Neutrophil (primary cell): Measurements from ENCODE around the gene EIF4A3.

ENCODE experiments used
- H3K27ac ChIP-seq: fragments of 200-600 bp; sonication (generic); 2 replicates; pipeline ENCODE4 v1.5.1; 2016; ENCODE audit warnings: mild to moderate bottlenecking, moderate library complexity
- H3K27me3 ChIP-seq: fragments of 200-600 bp; sonication (generic); 2 replicates; pipeline ENCODE4 v1.6.0; 2016; ENCODE audit warnings: mild to moderate bottlenecking
- H3K36me3 ChIP-seq: fragments of 200-600 bp; sonication (generic); 2 replicates; pipeline ENCODE4 v1.5.1; 2017
- H3K4me1 ChIP-seq, 2 experiments: fragments of 200-600 bp in 1 of 2; sonication (generic) in 1 of 2; 1 replicate in 1 of 2; 2 replicates in 1 of 2; pipeline versions ENCODE4 v1.5.1 to v1.6.1; 2013 to 2016; ENCODE audit warnings: low read depth in 1 of 2, low read length in 1 of 2, mild to moderate bottlenecking in 1 of 2, moderate library complexity in 1 of 2; ENCODE audit not compliant: control insufficient read depth in 1 of 2, insufficient read depth in 1 of 2
- H3K4me3 ChIP-seq, 2 experiments: fragments of 200-600 bp in 1 of 2; sonication (generic) in 1 of 2; 1 replicate in 1 of 2; 2 replicates in 1 of 2; pipeline ENCODE4 v1.5.1; 2013 to 2016; ENCODE audit warnings: low read depth in 1 of 2, low read length in 1 of 2, mild to moderate bottlenecking in 1 of 2, moderate library complexity in 1 of 2
- H3K9me3 ChIP-seq: fragments of 200-600 bp; sonication (generic); 2 replicates; pipeline ENCODE4 v1.5.1; 2016
- TF ChIP-seq, protein P1 (sequence below): fragments of 200-600 bp; sonication (generic); IDR thresholded peaks from 2 replicates; pipeline ENCODE4 v1.5.1; 2016; ENCODE audit warnings: antibody characterized with exemption

The EIF4A3 gene

GRCh38 chr17:80123791-80124190 is 23.1 kb downstream of the EIF4A3 start:
- Histone ChIP-seq H3K27ac (no peak overlapping the region), H3K27me3 (peaks cover 41% of the 10 kb centered on the region), H3K36me3 (peaks cover 7% of the 10 kb centered on the region), H3K4me1 (no peaks in the 10 kb centered on the region), H3K4me3 (no peak overlapping the region), H3K9me3 (no peaks in the 10 kb centered on the region)
- TF ChIP-seq, protein P1, sequence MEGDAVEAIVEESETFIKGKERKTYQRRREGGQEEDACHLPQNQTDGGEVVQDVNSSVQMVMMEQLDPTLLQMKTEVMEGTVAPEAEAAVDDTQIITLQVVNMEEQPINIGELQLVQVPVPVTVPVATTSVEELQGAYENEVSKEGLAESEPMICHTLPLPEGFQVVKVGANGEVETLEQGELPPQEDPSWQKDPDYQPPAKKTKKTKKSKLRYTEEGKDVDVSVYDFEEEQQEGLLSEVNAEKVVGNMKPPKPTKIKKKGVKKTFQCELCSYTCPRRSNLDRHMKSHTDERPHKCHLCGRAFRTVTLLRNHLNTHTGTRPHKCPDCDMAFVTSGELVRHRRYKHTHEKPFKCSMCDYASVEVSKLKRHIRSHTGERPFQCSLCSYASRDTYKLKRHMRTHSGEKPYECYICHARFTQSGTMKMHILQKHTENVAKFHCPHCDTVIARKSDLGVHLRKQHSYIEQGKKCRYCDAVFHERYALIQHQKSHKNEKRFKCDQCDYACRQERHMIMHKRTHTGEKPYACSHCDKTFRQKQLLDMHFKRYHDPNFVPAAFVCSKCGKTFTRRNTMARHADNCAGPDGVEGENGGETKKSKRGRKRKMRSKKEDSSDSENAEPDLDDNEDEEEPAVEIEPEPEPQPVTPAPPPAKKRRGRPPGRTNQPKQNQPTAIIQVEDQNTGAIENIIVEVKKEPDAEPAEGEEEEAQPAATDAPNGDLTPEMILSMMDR: no peak

DNA sequence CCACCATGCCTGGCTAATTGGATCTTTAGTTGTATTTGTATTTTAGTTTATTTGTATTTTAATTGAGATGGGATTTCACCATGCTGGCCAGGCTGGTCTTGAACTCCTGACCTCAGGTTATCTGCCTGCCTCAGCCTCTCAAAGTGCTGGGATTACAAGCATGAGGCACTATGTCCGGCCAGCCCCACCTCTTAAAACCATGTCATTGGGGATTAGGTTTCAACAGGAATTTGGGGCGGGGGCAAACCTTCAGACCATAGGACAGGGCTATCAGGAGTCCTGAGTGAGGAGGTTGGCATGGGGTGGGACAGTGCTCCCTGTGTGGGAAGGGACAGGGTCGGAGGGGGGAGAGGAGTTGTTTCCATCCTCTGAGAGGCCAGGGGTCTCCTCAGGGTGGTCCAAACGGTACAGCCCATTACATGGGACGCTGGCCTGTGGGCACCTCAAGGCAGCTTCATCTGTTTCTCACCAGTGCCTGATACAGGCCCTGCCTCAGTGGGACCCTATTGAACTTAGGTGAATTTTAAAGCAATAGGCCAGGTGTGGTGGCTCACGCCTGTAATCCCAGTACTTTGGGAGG is 23.9 kb downstream of the EIF4A3 start:
- Histone ChIP-seq H3K36me3 (peaks cover 14% of the 10 kb centered on the region), H3K4me1 (no peaks in the 10 kb centered on the region), H3K27ac (no peak overlapping the region), H3K9me3 (no peaks in the 10 kb centered on the region), H3K4me3 (no peak overlapping the region), H3K27me3 (peaks cover 35% of the 10 kb centered on the region)
- TF ChIP-seq, protein P1: no peak

DNA sequence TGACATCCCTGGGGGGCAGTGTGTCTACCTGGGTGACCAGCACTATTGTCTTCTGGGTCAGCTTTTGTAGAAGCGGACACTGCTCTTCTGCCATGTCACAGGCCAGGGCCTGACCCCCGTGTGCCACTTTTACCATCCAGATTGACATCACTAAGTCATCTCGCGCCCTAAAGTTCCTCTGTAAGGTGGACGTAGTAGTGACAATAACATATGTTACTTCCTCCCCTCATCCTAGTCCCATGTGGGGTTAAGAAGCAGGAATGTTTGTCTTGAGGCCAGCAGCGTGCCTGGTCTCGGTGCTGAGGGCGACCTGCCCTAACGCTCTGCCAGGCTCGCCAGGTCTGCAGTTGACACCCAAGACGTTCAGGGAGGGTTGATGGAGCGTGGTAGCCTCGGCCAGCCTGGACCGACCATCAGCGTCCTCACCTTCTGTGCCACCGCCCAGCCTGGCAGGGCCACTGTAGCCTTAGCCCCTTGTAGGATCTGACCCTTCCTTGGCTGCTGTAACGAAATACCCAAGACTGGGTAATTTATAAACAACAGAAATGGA is 24.8 kb downstream of the EIF4A3 start:
- Histone ChIP-seq H3K36me3 (peaks cover 14% of the 10 kb centered on the region), H3K27me3 (peaks cover 26% of the 10 kb centered on the region), H3K4me1 (no peaks in the 10 kb centered on the region), H3K27ac (no peak overlapping the region), H3K9me3 (no peaks in the 10 kb centered on the region), H3K4me3 (no peak overlapping the region)
- TF ChIP-seq, protein P1: no peak

- no peaks in the 10 kb centered on the region for H3K4me1 ChIP-seq
- H3K4me3 ChIP-seq: no peak overlapping the region
- H3K36me3 ChIP-seq: peaks cover 14% of the 10 kb centered on the region
- H3K9me3 ChIP-seq: no peaks in the 10 kb centered on the region
- TF ChIP-seq, protein P1: no peak
- H3K27ac ChIP-seq: no peak overlapping the region
- H3K27me3 ChIP-seq: peaks cover 6% of the 10 kb centered on the region
Measured at GRCh38 chr17:80119839-80120238, 27.1 kb downstream of the EIF4A3 start.

DNA sequence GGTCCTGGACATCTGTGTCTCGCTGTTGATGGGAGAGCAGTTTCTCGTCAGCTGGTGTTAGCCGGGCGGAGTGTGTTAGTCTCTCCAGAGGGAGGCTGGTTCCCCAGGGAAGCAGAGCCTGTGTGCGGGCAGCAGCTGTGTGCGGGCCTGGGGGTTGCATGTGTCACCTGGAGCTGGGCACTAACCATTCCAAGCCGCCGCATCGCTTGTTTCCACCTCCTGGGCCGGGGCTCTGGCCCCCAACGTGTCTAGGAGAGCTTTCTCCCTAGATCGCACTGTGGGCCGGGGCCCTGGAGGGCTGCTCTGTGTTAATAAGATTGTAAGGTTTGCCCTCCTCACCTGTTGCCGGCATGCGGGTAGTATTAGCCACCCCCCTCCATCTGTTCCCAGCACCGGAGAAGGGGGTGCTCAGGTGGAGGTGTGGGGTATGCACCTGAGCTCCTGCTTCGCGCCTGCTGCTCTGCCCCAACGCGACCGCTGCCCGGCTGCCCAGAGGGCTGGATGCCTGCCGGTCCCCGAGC is 27.6 kb downstream of the EIF4A3 start:
- H3K9me3 ChIP-seq: no peaks in the 10 kb centered on the region
- H3K4me3 ChIP-seq: no peak overlapping the region
- H3K27ac ChIP-seq: no peak overlapping the region
- no peaks in the 10 kb centered on the region for H3K4me1 ChIP-seq
- peaks cover 1% of the 10 kb centered on the region for H3K27me3 ChIP-seq
- peaks cover 14% of the 10 kb centered on the region for H3K36me3 ChIP-seq
- TF ChIP-seq, protein P1: no peak
